EH (cell line): ENCODE data around the gene PSMA1.

Experiments used
- DNase-seq: peaks from one replicate; pipeline ENCODE4 v3.0.0-alpha.2; 2015; ENCODE audit warnings: low read depth

PSMA1 gene

DNA sequence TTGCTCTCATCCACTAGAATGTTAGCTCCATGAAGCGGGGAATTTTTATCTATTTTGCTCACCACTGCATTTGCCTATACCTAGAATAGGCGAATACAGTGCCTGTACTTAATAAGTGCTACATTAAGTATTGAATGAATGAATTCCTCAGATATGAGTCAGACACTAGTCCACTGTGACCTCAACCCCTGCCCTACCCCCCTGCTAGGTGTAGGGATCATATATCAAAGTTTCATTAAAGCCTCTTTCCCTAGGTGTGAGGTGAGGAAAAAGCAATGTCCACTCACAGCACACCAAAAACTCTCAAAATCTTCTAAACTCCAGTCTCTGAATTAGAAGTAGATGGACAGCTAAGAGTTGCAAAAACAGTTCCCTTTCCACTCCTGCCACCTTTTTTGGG lies 9.8 kb upstream of the PSMA1 start:
- DNase-seq: no peak

- DNase-seq: no peak
Measured at GRCh38 chr11:14529321-14529720, 9.1 kb upstream of the PSMA1 start.

- no peak for DNase-seq
Measured at GRCh38 chr11:14522801-14523200, 2.6 kb upstream of the PSMA1 start.

DNA sequence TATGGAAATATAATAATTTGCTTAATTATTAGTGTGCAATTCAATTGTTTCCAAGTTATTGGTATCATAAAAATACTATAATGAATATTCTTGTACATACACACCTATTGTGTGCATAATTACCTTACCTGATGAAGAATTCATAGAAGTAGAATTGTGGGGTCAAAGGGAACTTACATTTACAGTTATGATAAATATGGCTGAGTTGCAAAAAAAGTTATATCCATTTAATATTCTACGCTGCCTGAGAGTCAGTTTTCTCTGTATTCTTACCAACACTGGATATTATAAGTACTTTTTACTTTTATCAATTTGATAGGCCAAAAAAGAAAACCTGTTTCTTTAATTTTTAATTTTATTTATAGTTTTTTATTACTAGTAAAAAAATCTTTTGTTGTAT lies 2.1 kb upstream of the PSMA1 start:
- no peak for DNase-seq

- DNase-seq: no peak
Measured at GRCh38 chr11:14520747-14521151, 563 bp upstream of the PSMA1 start.

DNA sequence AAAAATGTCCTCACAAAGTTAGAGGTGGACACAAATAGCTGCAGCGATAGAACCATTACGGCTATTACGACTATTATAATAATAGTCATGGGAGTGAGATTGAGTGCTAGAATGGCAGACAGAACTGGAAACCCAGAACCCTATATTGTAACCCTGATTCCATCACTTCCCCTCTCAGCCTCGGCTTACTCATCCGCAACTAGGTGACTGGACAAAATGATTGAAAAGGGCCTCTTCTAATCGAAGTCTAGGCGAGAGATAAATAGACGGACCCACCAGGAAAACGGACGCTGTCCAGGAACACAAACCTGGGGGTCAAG lies 629 bp downstream of the PSMA1 start:
- DNase-seq: no peak

DNA sequence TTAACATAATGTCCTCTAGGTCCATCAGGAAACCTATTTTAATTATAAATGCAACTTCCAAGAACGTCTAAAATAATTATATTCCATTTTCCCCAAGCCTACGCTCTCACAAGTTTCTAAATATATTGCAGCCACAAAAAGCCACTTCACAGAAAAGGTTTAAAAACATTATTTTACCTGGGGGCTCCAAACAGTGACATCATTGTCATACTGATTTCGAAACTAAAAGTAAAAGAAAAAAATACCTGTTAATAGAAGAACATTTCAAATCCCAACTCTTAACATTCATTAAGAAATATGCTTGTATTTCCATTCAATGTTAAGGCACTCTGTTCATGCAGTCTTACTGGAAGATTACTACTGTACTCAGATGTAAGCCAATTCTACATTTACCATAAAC lies 1.4 kb downstream of the PSMA1 start:
- DNase-seq: no peak

DNA sequence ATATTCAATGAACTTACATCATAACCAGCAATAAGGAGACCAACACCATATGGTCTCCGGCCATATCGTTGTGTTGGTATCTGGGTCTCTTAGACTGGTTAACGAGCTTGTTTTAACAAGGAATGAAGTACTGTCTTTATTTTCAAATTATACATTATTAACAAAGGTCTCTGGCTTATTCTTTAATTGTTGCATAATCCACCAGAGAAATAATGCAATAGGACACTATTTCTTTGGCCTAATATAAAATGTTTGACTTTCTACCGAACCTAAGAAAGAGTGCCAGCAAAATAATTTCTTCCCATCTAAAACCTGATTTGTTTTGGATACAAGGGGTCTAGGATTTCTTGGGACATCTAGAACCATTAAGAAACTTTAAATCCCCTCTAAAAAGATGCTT lies 6.4 kb downstream of the PSMA1 start:
- DNase-seq: no peak

DNA sequence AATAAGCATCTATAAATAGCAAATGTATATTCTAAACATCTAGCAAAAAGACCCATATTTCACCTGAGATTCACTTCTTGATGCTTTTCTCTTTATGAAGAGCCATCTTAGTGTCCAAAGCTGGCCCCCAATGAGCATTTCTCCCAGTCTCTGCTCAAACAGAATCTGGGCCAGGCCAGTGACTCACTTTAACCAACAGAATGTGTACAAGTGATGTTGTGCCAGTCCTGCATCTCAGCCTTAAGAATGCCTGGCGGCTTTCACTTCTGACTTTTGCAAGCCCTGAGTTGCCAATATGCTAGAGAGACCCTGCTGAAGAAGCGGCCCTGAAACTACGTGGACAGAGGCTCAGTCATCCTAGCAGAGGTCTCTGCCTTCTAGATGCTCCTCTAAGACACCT lies 13.7 kb downstream of the PSMA1 start:
- DNase-seq: peak; percentile 24

DNA sequence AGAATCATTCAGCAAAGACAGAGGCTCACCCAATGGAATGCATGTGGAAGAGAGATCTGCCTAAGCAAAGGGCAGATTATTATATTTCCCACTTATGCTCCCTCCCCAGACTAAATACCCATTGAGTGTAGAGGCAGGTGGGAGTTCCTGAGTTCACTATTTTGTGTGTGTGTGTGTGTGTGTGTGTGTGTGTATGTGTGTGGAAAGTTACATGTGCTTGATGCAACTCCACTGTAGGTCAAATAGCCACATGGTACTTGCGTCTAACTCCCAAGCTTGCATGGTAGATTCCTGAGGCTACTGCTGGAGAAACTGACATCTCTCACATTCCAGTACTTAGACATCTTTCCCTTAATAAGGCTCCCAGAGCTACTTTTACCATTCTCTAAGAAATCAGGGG lies 17.2 kb downstream of the PSMA1 start:
- peak; percentile 24 for DNase-seq

- DNase-seq: no peak
Measured at GRCh38 chr11:14502039-14502438, 18.1 kb downstream of the PSMA1 start.

- DNase-seq: peak; percentile 67
Measured at GRCh38 chr11:14500181-14500651, 20.0 kb downstream of the PSMA1 start.

DNA sequence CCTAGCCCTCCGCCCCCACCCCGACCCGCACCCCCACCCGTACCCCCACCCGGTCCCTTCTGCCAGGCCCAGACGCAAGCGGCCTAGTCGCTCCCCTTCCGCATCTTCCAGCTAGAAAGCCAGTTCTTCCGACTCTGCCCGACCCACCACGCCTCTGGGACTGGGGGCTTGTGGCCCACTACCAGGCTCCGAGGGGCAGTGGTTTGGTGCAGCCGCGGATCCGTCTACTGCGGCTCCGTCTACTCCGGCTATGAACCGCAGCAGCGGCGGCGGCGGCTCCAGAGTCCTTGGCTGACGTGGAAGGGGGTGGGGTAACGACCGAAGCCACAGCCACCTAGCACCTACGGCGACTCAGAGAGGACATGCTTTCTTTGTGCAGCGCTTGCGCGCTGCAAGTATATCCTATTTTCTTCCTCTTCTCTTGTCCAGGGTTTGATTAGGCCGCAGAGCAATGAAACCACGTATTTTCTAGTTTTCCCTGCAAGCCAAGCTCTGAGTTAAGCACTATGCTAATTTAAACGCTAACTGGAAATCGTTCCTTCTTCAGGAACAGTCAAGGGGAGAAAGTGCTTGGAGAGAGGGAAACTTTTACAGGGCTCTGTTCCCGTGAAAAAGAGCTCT lies 20.5 kb downstream of the PSMA1 start, which contains the start of gene COPB1:
COPB1 (minus strand) TSS at position 252 of the 621 bp plus-strand sequence. CDS start 883 bp downstream, outside the sequence.
- peak; percentile 95 for DNase-seq

- DNase-seq: peak; percentile 38
Measured at GRCh38 chr11:14499178-14499559, 21.0 kb downstream of the PSMA1 start.

- no peak for DNase-seq
Measured at GRCh38 chr11:14480716-14481115, 39.5 kb downstream of the PSMA1 start.

GRCh38 chr11:14471127-14471526 lies 49.1 kb downstream of the PSMA1 start:
- DNase-seq: no peak

GRCh38 chr11:14463623-14464022 lies 56.6 kb downstream of the PSMA1 start:
- DNase-seq: no peak

GRCh38 chr11:14460147-14460546 lies 60.0 kb downstream of the PSMA1 start:
- DNase-seq: no peak

DNA sequence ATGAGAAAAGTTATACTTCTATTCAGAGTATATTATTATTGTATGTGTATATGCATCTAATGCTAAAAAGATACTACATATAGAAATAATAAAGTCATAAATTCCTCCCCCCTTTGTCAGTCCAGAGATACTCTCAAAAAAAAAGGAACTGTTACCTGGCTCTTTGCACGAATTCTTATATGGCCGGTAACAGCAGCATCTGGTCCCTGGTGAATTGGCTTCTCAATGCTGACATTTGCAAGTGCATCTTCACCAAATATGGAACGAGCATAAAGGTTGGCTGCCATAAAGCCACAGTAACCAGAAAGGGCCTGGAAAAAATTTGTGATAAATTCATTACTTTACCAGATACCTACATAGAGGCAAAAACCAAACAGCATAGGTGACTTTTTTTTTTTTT lies 61.8 kb downstream of the PSMA1 start:
- no peak for DNase-seq

- DNase-seq: no peak
Measured at GRCh38 chr11:14455648-14456430, 64.3 kb downstream of the PSMA1 start.
